Stomach smooth muscle (tissue), 2 donors: Measurements from ENCODE around the gene PBX4.
"Not testable (repeated sequence)": the region's sequence is repeated elsewhere in the genome, so short reads cannot be mapped to it uniquely, and the experiment has no call there.

Experiments used
- H3K27ac ChIP-seq: one replicate; pipeline ENCODE4 v1.7.0; 2013; ENCODE audit warnings: mild to moderate bottlenecking, low read length, inconsistent platforms
- H3K27me3 ChIP-seq, 2 donors: one replicate each; pipeline ENCODE4 v1.7.0; 2013; ENCODE audit warnings: low read length in 2 of 2; ENCODE audit not compliant: insufficient read depth in 2 of 2, control insufficient read depth in 1 of 2
- H3K36me3 ChIP-seq, 2 donors: one replicate each; pipeline ENCODE4 v1.7.0; 2013; ENCODE audit warnings: low read length in 2 of 2; ENCODE audit not compliant: control insufficient read depth in 2 of 2, insufficient read depth in 2 of 2
- H3K4me1 ChIP-seq: one replicate; pipeline ENCODE4 v1.7.0; 2013; ENCODE audit warnings: low read length; ENCODE audit not compliant: control insufficient read depth, insufficient read depth
- H3K4me3 ChIP-seq, 2 donors: one replicate each; pipeline ENCODE4 v1.7.0; 2013; ENCODE audit warnings: low read length in 2 of 2
- H3K9ac ChIP-seq, 2 donors: one replicate each; pipeline ENCODE4 v1.7.0; 2013; ENCODE audit warnings: low read length in 2 of 2, mild to moderate bottlenecking in 1 of 2
- H3K9me3 ChIP-seq, 2 donors: one replicate each; pipeline ENCODE4 v1.7.0; 2013; ENCODE audit warnings: low read length in 2 of 2; ENCODE audit not compliant: control insufficient read depth in 2 of 2
- donor health status: healthy.
- donor health status: Pancreatic carcinoma.

The PBX4 gene, protein sequence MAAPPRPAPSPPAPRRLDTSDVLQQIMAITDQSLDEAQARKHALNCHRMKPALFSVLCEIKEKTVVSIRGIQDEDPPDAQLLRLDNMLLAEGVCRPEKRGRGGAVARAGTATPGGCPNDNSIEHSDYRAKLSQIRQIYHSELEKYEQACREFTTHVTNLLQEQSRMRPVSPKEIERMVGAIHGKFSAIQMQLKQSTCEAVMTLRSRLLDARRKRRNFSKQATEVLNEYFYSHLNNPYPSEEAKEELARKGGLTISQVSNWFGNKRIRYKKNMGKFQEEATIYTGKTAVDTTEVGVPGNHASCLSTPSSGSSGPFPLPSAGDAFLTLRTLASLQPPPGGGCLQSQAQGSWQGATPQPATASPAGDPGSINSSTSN

DNA sequence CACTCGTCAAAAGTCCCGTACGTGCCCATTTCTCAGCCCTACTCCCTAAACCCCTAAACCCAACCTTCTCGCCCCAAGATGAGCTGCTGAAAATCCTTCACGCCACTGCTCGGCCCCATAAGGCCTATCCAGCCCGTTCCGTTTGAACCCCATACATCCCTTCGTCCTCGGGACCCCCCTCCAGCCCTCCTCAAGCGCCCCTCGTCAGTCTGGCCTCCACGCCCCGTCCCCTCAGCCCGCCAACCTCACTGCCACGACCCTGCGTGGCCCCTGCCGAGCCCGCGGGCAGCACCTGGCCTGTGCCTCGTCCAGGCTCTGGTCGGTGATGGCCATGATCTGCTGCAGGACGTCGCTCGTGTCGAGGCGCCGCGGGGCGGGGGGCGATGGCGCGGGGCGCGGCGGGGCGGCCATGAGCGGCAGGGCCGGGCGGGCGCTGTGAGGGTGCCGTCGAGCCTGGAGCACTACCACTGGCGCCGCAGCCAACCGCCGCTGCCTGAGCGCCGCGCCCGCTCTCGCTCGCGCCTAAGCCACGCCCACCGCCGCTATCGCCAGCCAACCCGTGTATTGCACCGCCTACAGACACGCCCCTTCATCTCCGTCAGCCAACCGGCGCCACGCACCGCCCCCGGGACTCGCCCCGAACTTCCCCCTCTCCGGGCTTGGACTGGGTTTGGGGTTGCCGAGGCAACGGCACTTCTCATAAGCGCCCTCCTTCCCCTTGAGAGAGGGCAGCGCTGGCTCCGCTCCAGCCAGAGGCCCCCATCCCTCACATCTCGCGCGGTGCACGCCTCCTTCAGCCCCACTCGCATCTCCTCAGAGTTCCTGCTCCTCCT lies at the start of gene PBX4:
TSS of gene PBX4 (minus strand) at position 469 of the 833 bp plus-strand sequence. CDS start at position 411, 58 bp downstream.
- Histone ChIP-seq H3K4me3 (peak within 1 kb of the TSS in 1 of 2 donors; percentile 57), H3K9me3 (no peaks in the 10 kb centered on the region), H3K9ac (no peak within 1 kb of the TSS), H3K27me3 (peaks cover 20 to 24% of the 10 kb centered on the region in 2 donors), H3K36me3 (no peaks in the 10 kb centered on the region), H3K27ac (no peak within 1 kb of the TSS), H3K4me1 (peaks cover 4% of the 10 kb centered on the region)

DNA sequence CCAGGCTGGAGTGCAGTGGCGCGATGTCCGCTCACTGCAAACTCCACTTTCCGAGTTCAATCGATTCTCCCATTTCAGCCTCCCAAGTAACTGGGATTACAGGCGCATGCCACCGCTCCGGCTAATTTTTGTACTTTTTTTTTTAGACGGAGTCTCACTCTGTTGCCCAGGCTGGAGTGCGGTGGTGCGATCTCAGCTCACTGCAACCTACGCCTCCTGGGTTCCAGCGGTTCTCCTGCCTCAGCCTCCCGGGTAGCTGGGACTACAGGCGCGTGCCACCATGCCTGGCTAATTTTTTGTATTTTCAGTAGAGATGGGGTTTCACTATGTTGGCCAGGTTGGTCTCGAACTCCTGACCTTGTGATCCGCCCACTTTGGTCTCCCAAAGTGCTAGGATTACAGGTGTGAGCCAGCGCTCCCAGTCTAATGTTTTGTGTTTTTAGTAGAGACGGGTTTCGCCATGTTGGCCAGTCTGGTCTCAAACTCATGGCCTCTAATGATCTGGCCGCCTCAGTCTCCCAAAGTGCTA lies 47.0 kb upstream of the PBX4 start:
- H3K4me1 ChIP-seq = peaks cover 34% of the 10 kb centered on the region
- H3K9ac ChIP-seq, H3K27ac ChIP-seq, H3K36me3 ChIP-seq, H3K9me3 ChIP-seq, H3K27me3 ChIP-seq, H3K4me3 ChIP-seq: not testable (repeated sequence)

DNA sequence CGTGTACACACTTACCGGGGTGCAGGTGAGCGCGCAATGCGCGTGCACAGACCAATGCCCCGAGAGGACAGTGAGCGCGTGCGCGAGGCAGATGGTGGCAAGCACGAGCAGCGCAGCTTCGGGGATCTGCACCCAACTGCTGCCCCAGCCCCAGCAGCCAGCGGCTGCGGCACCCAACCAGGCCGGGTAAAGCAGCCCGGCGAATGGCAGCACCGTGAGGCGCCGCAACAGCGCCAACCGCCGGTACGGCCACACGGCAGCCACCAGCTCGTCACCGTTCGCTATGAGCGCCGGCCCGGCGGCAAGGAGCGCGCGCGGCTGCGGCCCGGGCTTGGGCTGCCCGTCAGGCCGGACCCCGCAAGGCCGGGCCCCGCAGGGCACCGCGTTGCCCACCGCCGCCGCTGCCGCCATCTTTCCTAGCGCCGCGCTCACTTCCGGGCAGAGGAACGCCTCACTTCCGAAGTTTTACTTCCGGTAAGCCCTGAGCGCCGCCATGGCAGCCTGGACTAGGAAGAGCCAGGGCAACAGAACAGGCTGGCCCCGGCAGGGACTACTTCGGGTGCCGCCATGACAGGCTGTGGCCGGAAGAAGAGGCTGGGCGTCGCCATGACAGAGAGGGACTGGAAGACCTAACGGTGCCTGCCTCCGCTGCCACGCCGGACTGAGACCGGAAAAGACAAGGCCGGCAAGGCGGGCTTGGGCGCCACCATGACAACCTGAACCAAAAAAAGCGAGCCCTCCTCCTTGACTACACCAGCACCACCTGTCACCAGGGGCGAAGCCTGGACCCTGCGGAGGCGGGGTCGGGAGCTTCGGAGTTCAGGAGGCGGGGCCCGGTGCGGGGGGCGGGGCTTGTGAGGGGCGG lies 45.0 kb upstream of the PBX4 start, which contains the start of gene ATP13A1:
TSS of gene ATP13A1 (minus strand) at position 421 of the 865 bp plus-strand sequence. CDS start at position 411, 10 bp downstream.
- Histone ChIP-seq H3K9ac (peak within 1 kb of the TSS; percentile 87 to 88), H3K27me3 (no peaks in the 10 kb centered on the region), H3K27ac (peak within 1 kb of the TSS; percentile 74), H3K9me3 (no peaks in the 10 kb centered on the region), H3K36me3 (peaks cover 4 to 10% of the 10 kb centered on the region in 2 donors), H3K4me3 (peak within 1 kb of the TSS; percentile 96 to 98), H3K4me1 (peaks cover 23% of the 10 kb centered on the region)

DNA sequence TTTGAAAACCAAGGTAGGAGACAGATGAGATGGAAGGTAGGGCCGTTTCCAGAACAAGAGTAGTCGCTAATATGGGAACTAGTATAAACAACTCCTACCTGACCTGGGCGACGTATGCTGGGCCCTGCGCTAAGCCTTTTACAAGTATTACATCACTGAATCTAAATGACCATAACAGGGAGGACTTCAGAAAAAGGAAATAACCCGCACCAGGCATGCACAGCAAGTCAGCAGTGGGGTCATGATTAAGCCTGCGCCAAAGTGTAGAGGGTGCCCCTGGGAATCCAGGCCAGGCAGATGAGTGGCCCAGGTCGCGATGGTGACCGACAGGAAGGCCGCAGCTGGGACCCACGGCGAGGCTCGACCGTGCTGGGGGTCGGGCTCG lies 44.4 kb upstream of the PBX4 start:
- Histone ChIP-seq H3K36me3 (peaks cover 8 to 15% of the 10 kb centered on the region in 2 donors), H3K27ac (peak overlapping the region; percentile 70), H3K27me3 (no peaks in the 10 kb centered on the region), H3K9ac (peak overlapping the region; percentile 87 to 88), H3K4me3 (peak overlapping the region; percentile 96 to 98), H3K4me1 (peaks cover 17% of the 10 kb centered on the region), H3K9me3 (no peaks in the 10 kb centered on the region)

DNA sequence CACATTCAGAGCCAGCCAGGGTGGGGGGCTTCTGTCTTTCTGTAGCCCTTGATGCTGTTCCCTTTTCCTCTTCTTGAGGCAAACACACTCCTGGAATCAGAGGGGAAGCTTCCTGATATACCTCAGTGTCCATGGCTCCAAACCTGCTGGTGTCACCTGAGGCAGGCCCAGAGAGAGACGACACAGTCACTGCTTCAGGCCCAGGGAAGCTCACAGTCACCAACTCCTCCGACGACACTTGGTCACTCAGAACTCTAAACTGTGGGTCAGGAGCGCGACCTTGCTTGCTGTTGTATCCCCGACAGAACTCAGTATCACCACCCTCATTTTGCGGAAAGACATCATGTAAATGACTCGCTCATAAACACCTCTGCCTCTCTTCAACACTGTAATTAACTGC lies 43.9 kb upstream of the PBX4 start:
- Histone ChIP-seq H3K27me3 (no peaks in the 10 kb centered on the region), H3K9me3 (no peaks in the 10 kb centered on the region), H3K27ac (no peak overlapping the region), H3K9ac (peak overlapping the region in 1 of 2 donors; percentile 88), H3K4me1 (peaks cover 17% of the 10 kb centered on the region), H3K36me3 (peaks cover 11 to 18% of the 10 kb centered on the region in 2 donors), H3K4me3 (peak overlapping the region; percentile 96 to 98)

DNA sequence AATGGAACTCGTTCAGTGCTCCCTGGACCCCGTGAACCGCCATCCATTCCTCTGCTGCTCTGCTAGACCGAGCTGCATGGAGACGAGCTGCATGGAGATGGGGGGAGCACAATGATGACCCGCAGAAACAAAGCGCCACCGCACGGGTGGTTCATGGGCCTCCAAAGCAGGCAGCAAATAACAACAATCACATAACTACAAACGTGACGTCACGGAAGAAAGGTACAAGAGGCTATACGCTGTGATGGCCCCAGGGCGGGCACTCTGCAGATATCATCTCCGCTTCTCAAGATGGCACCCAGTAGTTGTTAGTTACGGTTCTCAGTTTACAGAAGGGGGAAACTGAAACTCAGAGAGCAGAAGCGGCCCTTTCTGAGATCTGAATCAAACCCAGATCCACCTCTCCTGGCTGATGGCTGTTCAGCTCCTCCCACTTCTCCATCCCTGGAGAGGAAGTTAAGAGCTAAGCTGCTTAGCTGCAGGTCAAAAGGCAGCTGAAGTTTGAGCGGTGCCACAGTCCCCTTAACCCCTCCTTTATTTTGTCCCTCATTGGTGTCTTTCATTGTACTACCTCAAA lies 43.3 kb upstream of the PBX4 start:
- H3K9ac ChIP-seq = peak overlapping the region in 1 of 2 donors; percentile 88
- peaks cover 14 to 24% of the 10 kb centered on the region in 2 donors for H3K36me3 ChIP-seq
- H3K27me3 ChIP-seq = no peaks in the 10 kb centered on the region
- H3K4me3 ChIP-seq = no peak overlapping the region
- H3K27ac ChIP-seq = no peak overlapping the region
- H3K4me1 ChIP-seq = peaks cover 17% of the 10 kb centered on the region
- no peaks in the 10 kb centered on the region for H3K9me3 ChIP-seq

DNA sequence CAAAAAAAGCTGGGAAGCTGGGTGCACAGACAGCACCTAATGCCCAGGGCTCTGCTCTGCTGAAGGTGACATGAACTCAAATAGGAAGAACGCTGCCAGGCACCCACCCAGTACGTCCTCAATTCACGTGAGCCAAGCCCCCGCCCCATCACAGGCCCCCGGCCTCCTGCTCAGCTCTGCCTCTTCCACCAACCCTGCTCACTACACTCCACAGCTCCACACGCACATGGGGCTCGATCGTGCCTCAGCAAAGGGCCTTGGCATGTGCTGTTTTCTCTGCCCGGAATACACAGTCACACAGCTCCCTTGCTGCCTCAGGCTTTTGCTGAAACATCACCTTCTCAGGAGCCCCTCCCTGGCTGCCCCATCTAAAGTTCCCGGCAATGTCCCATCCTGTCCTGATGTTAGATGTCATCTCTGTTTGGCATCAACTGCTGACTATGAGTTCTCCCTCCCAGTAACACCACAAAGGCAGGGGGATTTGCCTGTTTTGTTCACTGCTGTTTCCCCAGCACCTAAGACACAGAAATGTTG lies 42.7 kb upstream of the PBX4 start:
- Histone ChIP-seq H3K27me3 (no peaks in the 10 kb centered on the region), H3K4me3 (no peak overlapping the region), H3K27ac (no peak overlapping the region), H3K9me3 (no peaks in the 10 kb centered on the region), H3K4me1 (peaks cover 17% of the 10 kb centered on the region), H3K9ac (no peak overlapping the region), H3K36me3 (peaks cover 19 to 30% of the 10 kb centered on the region in 2 donors)

DNA sequence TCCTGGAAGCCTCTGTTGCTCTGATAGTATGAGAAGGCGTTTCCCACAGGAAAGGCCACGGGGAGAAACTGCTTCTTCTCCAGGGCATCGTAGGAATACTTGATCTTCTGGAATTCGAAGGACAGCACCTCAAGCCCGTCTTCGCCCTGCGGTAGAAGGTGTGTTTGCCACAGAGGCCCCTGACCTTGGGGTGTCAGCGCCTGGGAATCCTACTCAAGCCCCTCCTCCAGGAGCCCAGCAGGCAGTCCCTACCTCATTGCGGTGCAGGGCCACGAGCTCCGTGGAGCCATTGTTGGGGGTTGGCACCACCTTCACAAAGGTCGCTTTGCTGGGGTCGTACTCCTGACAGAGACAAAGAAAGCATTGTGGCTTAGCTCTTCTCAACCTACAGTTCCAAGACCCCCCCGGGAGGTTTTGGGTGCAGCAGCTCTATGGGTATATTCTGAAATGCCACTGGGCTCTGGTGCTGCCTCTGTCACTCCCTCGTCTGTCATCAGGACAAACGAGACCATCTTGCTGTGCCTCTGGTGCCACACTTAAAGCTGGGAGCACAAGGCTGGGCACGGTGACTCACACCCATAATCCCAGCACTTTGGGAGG lies 41.3 kb upstream of the PBX4 start:
- H3K27me3 ChIP-seq = no peaks in the 10 kb centered on the region
- H3K4me1 ChIP-seq = peaks cover 17% of the 10 kb centered on the region
- peaks cover 34 to 44% of the 10 kb centered on the region in 2 donors for H3K36me3 ChIP-seq
- no peak overlapping the region for H3K27ac ChIP-seq
- H3K4me3 ChIP-seq = no peak overlapping the region
- H3K9me3 ChIP-seq = no peaks in the 10 kb centered on the region
- H3K9ac ChIP-seq = no peak overlapping the region

DNA sequence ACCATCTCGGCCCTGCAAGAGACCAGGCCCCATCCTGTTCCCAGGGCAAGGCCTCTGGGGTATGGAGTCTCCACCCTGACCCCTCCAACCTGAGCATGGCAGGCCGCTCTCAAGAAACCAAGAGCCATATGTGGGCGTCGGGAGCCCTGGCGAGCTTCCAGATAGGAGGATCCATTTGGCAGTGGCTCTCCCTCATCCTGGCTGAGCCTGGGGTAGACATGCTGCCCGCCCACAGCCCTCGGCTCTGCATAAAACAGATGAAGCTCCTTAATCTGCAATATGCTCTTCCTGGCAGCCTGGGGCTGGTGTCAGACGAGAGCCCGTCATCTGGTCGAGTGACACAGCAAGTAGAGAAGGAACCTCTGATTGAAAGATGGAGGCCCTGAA lies 38.9 kb upstream of the PBX4 start:
- no peak overlapping the region for H3K9ac ChIP-seq
- H3K36me3 ChIP-seq = peaks cover 53 to 62% of the 10 kb centered on the region in 2 donors
- peaks cover 8% of the 10 kb centered on the region for H3K4me1 ChIP-seq
- no peak overlapping the region for H3K4me3 ChIP-seq
- H3K27me3 ChIP-seq = no peaks in the 10 kb centered on the region
- H3K27ac ChIP-seq = no peak overlapping the region
- H3K9me3 ChIP-seq = no peaks in the 10 kb centered on the region
